Adipose tissue (tissue), 3 donors: Measurements from ENCODE around the gene SMG9. TPM values are rescaled to one million over a fixed set of nuclear protein-coding genes. Genes with fewer than 3 reads are reported as not detected.
A peak's percentile ranks its signal among the peaks of the same experiment; 100 is the strongest.
"Not testable (repeated sequence)": the region's sequence is repeated elsewhere in the genome, so short reads cannot be mapped to it uniquely, and the experiment has no call there.

Experiments used
- H3K27ac ChIP-seq: one replicate; pipeline ENCODE4 v1.5.1; 2013; ENCODE audit warnings: low read depth, low read length
- WGBS, 3 donors: extraction: QIAGEN DNeasy Blood & Tissue Kit; methylation state at CpG; one replicate each; pipeline ENCODE4 v1.1.7; 2013; 5-methylcytosine and 5-hydroxymethylcytosine counted together
- polyA plus RNA-seq, 3 donors: library from polyadenylated mRNA; stranded (reverse); fragments of 200-250 nt; gene quantifications; one replicate each; pipeline ENCODE4 v1.2.3, GENCODE V29; 2013
- donor health status: healthy with polysubstance abuse.
- donor health status: Bipolar disorder and iron deficiency.
- donor health status: healthy.

Gene SMG9
- polyA plus RNA-seq, 3 donors: 6.9 to 16.0 (median 10.5) TPM

DNA sequence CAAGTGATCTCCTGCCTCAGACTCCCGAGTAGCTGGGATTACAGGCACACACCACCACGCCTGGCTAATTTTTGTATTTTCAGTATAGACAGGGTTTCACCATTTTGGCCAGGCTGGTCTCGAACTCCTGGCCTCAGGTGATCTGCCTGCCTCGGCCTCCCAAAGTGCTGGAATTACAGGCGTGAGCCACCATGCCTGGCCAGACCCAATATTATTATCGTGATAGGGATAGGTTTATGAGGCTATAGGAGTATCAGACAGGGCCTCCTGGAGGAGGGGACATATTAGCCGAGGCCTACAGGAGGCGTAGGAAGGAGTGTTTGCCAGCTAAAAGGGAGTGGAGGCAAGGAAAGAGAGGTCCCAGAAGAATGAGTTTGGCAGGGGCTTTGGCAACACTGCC lies 9.9 kb upstream of the SMG9 start:
- WGBS, 3 donors: 72 to 76% (median 73%) methylated on average over 8 of the region's 8 CpGs
- not testable (repeated sequence) for H3K27ac ChIP-seq

DNA sequence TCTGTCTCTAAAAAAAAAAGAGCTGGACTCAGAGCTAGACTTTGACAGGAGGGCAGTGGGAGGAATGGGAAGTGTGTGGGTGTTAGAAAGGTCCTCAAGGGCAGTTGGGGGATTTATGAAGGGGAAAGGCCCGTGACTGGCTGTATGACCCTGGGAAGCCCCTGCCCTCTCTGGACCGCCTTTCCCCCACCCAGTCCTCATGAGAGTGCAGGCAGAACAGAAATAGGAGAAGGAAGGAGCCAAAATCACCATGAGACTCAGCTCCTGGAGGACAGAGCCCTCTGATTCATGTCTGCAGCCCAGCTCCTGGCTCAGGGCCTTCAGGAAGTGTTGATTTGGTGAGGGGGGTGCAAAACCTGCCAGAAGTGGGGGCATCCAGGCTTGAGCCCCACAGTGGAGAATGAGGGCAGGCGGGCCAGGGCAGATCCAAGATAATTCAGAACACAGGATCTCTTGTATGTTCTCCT lies 8.7 kb upstream of the SMG9 start:
- H3K27ac ChIP-seq: no peak overlapping the region
- 43 to 50% (median 47%) methylated on average over 3 of the region's 3 CpGs for WGBS, 3 donors

GRCh38 chr19:43762814-43763213 lies 8.1 kb upstream of the SMG9 start:
- H3K27ac ChIP-seq: no peak overlapping the region
- 82 to 85% (median 82%) methylated on average over 2 to 3 of the region's 3 CpGs for WGBS, 3 donors

GRCh38 chr19:43760941-43761340 lies 6.2 kb upstream of the SMG9 start:
- no peak overlapping the region for H3K27ac ChIP-seq
- WGBS, 3 donors: 91 to 96% (median 91%) methylated on average over 4 of the region's 4 CpGs

- WGBS, 3 donors: 68 to 85% (median 77%) methylated on average over 5 of the region's 5 CpGs
- no peak overlapping the region for H3K27ac ChIP-seq
Measured at GRCh38 chr19:43759515-43759914, 4.8 kb upstream of the SMG9 start.

DNA sequence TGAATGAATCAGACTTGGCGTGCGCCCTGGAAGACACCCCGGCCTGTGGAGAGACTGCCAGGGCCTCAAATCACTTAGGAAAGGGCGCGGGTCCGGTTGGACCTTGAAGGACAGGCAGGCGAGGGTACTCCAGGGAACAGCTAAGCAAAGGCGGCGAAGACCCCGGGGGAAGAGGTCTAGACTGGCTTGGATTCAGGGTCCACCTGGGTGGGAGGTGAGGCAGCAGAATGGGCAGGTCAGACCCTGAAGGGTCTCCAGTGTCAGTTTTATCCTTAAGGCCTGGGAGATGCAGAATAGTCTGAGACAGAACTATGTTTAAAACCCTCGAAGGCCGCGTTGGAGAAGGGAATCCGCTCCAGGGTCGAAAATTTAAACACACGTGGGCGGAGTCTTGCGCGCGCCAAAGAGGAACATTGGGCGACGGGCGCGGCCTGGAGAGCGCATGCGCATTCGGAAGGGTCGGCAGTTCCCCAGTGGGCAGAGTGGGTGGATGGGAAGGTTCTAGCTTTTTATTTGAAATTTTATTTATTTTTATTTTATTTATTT lies 567 bp upstream of the SMG9 start:
- peak overlapping the region; percentile 96 for H3K27ac ChIP-seq

DNA sequence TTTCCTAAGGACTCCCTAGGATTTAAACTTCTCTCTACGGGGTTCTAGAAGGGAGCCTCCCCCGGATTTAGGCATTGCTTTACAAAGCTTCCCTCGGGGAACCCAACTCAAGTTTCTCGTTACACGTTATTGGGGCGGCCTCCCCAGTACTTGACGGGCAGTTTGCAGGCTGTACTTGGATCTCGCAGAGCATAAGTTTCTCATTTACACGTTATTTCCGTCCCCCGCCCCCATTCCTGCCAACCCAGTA lies 584 bp downstream of the SMG9 start:
- WGBS, 3 donors: 0 to 1% (median 0%) methylated on average over 11 of the region's 11 CpGs
- H3K27ac ChIP-seq: peak overlapping the region; percentile 96

More for the DNA sequence above, 567 bp upstream of the SMG9 start:
- WGBS, 3 donors: 0 to 2% (median 1%) methylated on average over 28 of the region's 28 CpGs

DNA sequence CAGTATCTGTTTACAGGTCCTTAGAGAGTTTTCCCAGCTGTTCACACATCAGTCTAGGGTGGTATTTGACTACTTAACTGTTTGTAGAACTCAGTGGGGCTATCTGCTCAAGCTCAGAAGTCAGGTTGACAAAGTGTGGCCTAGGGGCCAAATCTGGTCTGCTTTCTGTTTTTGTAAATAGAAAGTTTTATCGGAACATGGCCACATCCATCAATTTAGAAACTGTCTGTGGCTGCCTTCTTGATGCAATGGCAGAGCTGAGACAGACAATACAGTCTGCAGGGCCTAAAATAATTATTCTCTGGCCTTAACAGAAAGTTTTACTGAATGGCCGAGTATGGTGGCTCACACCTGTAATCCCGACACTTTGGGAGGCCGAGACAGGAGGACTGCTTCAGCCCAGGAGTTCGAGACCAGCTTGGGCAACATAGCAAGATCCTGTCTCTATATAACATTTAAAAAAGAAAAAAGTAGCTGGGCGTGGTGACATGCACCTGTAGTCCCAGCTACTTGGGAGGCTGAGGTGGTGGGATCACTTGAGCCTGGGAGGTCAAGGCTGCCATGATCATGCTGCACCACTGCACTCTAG lies 2.4 kb downstream of the SMG9 start:
- no peak overlapping the region for H3K27ac ChIP-seq
- WGBS, 3 donors: 87 to 94% (median 91%) methylated on average over 6 of the region's 6 CpGs

GRCh38 chr19:43751466-43752220 lies 3.1 kb downstream of the SMG9 start:
- 64 to 96% (median 92%) methylated on average over 4 of the region's 4 CpGs for WGBS, 3 donors
- no peak overlapping the region for H3K27ac ChIP-seq

GRCh38 chr19:43749898-43750297 lies 4.9 kb downstream of the SMG9 start:
- 95 to 100% (median 95%) methylated on average over 1 of the region's 1 CpG for WGBS, 3 donors

DNA sequence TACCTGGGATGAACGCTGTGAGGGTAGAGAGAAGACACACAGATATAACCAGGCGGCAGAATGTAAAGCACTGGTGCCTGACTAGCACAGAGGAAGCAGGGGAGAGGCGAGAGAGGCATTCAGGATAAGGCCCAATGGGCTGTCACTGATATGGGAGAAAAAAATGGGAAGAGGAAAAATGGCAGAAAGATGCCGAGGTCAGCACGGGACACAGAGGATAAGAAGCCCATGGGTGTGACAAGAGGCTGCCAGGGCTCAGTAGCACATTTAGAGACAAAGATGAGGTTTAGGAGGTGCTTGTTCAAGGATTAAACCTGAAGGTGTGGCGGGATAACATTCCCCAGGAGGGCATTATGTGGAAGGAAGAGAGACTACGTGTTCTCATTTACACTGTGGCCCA lies 5.6 kb downstream of the SMG9 start:
- WGBS, 3 donors: 88 to 91% (median 91%) methylated on average over 7 of the region's 7 CpGs
- no peak overlapping the region for H3K27ac ChIP-seq

More at GRCh38 chr19:43749898-43750297, 4.9 kb downstream of the SMG9 start:
- H3K27ac ChIP-seq: no peak overlapping the region

DNA sequence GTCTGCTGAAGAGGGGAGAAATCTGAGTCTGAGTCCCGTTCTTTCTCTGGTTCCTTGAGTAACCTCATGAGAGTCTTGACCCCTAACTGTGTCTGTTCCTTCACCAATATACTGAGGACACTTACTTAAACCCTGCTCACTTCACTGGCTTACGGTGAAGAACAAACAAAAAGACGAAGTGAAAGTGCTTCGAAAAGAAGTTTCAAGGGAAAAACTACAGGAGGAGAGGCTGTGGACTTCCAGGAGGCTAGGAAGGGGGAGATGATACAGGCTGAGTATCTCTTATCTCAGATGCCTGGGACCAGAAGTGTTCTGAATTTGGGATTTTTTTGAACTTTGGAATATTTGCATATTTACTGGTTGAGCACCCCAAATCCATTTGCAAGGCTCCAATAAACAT lies 6.1 kb downstream of the SMG9 start:
- no peak overlapping the region for H3K27ac ChIP-seq
- WGBS, 3 donors: 87 to 90% (median 88%) methylated on average over 4 of the region's 4 CpGs

GRCh38 chr19:43748205-43748594 lies 6.6 kb downstream of the SMG9 start:
- WGBS, 3 donors: 91 to 95% (median 92%) methylated on average over 4 of the region's 4 CpGs
- H3K27ac ChIP-seq: no peak overlapping the region

DNA sequence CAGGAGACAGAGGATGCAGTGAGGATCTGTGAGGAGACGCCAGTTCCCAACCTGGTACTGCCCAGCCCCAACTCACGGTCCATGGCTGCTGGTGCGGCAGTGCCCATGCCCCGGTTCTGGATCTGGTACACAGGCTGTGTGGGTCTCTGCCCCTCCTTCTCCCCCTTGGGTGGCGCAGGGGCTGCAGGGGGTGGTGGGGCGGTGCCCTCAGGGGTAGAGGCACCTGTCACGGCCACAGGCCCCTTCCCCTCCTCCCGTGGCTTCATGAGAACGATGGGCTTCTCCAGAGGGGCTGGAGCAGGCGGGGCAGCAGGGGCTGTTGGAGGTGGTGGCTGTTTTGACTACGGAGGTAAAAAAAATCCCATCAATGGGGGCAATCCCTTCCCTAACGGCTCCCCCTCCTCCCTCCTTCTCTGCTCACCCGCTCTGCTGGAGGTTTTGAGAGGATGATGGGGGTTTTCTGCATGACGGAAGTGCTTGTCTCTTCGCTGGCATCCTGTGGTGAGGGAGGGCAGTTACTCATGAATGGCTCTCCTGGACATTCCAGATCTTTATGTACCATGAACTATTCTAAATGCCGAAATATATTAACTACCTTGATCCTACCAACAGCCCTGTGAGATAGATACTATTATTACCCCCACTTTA lies 7.1 kb downstream of the SMG9 start:
- H3K27ac ChIP-seq: no peak overlapping the region
- WGBS, 3 donors: 85 to 88% (median 87%) methylated on average over 15 to 16 of the region's 16 CpGs

DNA sequence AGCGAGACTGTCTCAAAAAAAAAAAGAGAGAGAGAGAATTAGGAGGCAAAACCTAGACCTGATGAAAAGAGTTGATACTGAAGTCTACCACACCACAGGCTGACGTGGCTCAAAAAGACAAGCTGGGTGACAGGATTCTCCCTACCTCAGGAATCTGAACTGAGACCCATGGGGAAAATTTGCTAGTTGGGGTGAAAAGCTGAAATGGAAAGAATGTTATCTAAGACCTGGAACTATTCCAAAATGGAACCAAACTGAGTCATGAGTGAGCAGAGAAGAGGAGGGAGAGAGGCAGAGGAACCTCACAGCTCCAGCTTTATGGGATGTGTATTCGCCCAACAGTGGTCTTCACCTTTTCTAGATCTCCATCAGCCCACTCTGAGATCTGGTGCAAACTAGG lies 11.7 kb downstream of the SMG9 start:
- no peak overlapping the region for H3K27ac ChIP-seq
- WGBS, 3 donors: 80 to 93% (median 83%) methylated on average over 3 of the region's 3 CpGs

- 86 to 91% (median 90%) methylated on average over 10 of the region's 10 CpGs for WGBS, 3 donors
- H3K27ac ChIP-seq: no peak overlapping the region
Measured at GRCh38 chr19:43741075-43741825, 13.5 kb downstream of the SMG9 start.

DNA sequence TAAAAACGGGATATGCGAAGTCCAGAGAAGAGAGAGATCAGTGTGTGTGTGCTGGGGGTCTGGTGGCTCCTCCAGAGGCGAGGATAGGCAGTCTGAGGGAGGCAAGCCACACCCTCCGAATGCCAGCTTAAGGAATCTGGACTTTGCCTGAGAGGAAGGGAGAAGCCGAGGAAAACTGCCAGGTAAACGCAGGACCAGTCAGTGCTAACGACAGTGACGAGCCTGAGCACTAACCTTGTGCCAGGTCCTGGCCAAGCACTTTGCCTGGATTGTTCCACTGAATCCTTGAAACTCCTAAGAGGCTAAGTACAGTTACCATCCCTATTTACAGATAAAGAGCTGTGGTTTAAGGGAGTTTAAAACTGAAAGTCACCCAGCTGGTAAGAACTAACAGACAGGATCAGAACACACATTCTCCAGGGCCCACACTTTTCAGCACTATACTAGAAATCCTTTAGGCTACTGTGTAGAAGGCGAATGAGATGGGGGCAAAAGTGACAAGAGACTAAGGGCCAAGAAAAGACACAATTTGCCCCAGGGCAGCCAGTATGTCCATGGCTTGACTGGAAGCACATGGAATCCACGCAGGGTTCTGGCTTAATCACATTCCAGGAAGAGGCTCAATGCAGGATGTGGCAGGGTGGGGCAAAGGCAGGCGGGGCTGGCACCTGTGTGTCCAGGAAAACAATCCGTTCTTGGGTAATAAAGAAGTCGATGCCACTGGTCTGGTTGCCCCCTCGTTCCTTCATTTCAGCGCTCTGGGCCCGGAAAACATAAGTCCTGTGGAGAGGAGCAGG lies 15.1 kb downstream of the SMG9 start:
- no peak overlapping the region for H3K27ac ChIP-seq
- WGBS, 3 donors: 79 to 82% (median 79%) methylated on average over 16 of the region's 16 CpGs

DNA sequence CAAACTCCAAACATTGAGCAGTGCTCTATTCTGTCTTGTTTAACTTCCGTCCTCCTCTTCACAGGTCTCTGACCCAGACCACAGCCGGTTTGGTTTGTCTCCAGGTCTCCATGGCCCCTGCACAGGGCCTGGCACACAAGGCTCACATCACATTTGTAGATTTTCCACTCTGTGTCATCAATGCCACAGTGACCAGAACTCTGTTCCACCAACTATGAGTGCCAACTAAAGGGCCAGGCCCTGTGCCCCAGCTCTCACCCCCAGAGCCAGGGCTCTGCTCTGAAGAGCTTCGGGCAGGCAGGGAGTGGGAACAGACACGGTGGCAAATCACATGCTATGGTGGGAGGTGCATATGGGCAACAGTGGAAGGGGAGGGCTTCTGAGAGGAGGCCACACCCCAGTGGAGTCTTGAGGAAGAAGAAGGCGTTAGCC lies 16.0 kb downstream of the SMG9 start:
- H3K27ac ChIP-seq: no peak overlapping the region
- WGBS, 3 donors: 46 to 71% (median 59%) methylated on average over 5 of the region's 5 CpGs
